GM19239 (cell line): ENCODE data around the gene EFR3B.
A peak's percentile ranks its signal among the peaks of the same experiment; 100 is the strongest.
"Not testable (repeated sequence)": the region's sequence is repeated elsewhere in the genome, so short reads cannot be mapped to it uniquely, and the experiment has no call there.

Experiments used
- DNase-seq: peaks from one replicate; pipeline ENCODE4 v3.0.0; 2011; ENCODE audit warnings: low spot score; ENCODE audit not compliant: insufficient read length
- FAIRE-seq: peaks from 2 replicates; lab custom pipeline; 2011; peaks lifted over from hg19 to GRCh38; lab: Jason Lieb, UNC

The EFR3B gene

DNA sequence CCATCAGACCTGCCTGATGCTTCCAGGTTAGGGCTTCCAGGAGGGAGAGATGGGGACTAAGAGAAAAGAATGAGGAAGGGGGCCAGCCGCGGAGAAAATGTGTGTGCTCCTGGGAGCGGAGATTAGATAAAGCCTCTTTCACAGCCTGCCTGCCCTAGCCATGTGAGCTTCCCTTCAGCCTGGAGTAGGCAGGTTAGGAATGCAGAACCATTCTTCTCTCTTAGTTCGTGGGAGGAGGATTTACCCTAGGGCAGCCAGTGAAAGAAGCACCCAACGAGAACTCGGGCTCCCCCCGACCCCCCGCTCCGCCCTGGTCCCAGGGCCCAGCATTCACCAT, 90.4 kb downstream of the EFR3B start:
- DNase-seq (no peak), FAIRE-seq (no peak)

- DNase-seq = no peak
- FAIRE-seq = no peak
Measured at GRCh38 chr2:25132693-25133092, 90.8 kb downstream of the EFR3B start.

GRCh38 chr2:25140535-25140934, 98.7 kb downstream of the EFR3B start:
- FAIRE-seq, DNase-seq: not testable (repeated sequence)

DNA sequence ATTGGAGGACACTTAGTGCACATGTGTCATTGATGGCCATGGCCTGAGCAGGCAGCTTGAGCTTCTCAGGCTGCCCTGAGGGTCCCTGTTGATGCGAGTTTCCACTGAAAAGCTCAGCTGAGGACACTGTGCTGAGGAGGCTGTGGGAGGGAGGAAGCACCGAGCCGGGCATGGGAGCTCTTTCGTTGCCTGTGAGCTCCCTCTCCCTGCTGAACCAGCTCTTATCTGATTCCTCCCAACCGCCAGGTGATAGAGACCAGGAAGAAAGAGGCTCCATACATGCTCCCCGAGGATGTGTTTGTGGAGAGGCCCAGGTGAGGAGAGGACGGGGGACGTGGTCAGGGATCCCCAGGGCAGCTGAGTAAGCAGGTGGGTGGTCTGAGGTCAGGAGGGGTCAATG, 99.2 kb downstream of the EFR3B start:
- FAIRE-seq (no peak), DNase-seq (no peak)

- no peak for FAIRE-seq
- DNase-seq = no peak
Measured at GRCh38 chr2:25145803-25146202, 103.9 kb downstream of the EFR3B start.

DNA sequence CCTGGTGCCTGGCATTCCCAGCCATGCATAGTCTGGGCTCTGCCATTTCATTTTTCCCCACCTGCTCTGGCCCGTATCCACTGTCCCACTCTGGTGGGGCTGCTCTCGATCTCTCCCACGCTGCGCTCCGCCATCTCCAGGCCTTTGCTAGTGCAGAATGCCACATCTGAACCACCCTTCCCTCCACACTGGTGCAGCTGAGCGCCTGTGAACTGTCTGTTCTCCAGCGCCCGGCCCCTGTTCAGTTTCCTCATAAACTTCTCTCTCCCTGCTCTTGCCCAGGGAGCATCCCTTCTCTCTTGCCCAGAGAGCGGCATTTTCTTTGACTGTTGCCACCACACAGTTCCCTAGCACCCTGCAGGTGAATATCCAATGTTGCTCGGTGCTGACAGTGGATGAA, 105.0 kb downstream of the EFR3B start:
- DNase-seq = no peak
- no peak for FAIRE-seq

DNA sequence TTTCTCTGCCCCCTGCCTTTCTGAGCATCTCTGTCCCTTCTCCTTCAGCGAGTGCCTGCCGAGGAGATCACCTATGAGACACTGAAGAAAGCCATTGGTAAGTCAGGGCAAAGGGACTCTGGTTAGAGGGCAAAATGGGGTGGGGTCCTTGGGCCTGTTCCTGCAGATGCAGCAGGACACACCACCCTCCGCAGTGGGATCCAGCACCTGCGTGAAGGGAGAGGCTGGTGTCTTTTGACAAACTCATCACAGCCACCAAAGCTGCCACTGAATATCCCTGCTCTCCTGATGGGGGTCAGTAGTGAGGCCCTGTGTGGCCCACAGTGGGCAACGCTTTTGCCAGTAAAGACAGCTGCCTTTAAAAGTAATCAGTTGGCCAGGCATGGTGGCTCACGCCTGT, 107.8 kb downstream of the EFR3B start:
- no peak for DNase-seq
- no peak for FAIRE-seq

- DNase-seq, FAIRE-seq: not testable (repeated sequence)
Measured at GRCh38 chr2:25150993-25151392, 109.1 kb downstream of the EFR3B start.

GRCh38 chr2:25151718-25152117, 109.8 kb downstream of the EFR3B start:
- DNase-seq = no peak
- FAIRE-seq = no peak

DNA sequence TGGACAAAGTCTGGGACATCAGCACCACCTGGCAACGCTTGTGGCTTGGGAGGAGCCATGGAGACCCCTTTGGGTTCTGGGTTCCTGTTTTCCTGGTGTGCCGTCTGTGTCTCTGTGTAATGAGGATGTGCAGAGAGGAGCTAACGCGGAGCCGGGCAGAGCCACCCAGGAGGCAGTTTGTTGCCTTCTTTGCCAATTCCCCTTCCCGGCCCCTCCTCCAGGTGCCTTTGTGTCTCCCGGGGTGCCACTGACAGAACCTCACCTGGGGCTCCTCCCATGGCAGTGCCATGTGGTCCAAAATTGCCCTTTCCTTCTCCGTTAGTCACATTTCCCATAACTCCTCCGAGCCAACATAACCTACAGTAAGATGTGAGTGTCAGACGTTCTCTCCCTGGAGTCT, 113.5 kb downstream of the EFR3B start:
- DNase-seq (no peak), FAIRE-seq (no peak)

GRCh38 chr2:25158096-25158852, 116.4 kb downstream of the EFR3B start:
- no peak for FAIRE-seq

GRCh38 chr2:25159949-25160348, 118.1 kb downstream of the EFR3B start:
- FAIRE-seq = no peak
- DNase-seq = no peak

More at GRCh38 chr2:25158096-25158852, 116.4 kb downstream of the EFR3B start:
- DNase-seq = no peak

- DNase-seq (no peak), FAIRE-seq (no peak)
Measured at GRCh38 chr2:25160376-25160775, 118.5 kb downstream of the EFR3B start.

DNA sequence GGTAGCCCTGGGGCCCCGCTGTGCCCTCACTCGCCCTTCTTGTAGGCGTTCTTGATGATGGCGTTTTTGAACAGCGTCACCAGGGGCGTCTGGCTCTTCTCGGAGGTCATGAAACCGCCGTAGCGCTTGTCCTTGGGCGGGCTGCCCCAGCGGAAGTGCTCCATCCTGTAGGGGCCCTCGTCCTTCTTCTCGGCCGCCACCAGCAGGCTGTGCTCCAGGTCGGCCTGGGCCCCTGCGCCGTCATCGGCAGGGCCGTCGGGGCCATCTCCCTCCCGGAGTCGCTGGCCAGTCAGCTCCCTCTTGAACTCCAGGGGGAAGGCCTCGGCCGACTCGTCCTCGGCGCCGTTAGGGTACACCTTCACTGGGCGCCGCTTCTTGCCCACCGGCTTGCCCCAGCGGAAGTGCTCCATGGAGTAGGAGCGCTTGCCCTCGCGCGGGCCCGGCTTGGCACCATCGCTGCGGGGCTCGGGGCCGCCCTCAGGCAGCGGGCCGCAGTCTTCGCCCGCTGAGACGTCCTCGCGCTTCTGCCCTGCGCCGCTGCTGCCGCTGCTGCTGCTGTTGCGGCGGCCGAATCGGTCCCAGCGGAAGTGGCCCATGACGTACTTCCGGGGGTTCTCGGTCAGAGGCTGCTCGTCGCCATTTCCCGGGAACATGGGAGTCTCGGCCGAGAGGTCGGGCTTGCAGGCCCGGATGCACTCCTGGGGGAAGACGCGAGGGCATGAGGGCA, 119.3 kb downstream of the EFR3B start:
- DNase-seq (no peak), FAIRE-seq (no peak)

DNA sequence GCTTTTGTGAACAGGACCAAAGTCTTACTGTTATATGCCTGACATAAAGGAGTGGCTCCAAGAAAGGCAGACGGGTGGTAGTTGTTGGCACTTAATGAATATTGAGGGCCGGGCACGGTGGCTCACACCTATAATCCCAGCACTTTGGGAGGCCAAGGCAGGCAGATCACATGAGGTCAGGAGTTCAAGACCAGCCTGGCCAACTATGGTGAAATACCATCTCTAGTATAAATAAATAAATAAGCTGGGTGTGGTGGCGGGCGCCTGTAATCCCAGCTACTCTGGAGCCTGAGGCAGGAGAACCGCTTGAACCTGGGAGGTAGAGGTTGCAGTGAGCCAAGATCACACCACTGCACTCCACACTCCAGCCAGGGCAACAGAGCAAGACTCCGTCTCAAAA, 120.2 kb downstream of the EFR3B start:
- not testable (repeated sequence) for DNase-seq, FAIRE-seq

- FAIRE-seq (no peak), DNase-seq (no peak)
Measured at GRCh38 chr2:25164561-25164960, 122.7 kb downstream of the EFR3B start.

GRCh38 chr2:25165992-25166875, 124.4 kb downstream of the EFR3B start:
- peak; percentile 94 for FAIRE-seq
- DNase-seq = peak; percentile 70

DNA sequence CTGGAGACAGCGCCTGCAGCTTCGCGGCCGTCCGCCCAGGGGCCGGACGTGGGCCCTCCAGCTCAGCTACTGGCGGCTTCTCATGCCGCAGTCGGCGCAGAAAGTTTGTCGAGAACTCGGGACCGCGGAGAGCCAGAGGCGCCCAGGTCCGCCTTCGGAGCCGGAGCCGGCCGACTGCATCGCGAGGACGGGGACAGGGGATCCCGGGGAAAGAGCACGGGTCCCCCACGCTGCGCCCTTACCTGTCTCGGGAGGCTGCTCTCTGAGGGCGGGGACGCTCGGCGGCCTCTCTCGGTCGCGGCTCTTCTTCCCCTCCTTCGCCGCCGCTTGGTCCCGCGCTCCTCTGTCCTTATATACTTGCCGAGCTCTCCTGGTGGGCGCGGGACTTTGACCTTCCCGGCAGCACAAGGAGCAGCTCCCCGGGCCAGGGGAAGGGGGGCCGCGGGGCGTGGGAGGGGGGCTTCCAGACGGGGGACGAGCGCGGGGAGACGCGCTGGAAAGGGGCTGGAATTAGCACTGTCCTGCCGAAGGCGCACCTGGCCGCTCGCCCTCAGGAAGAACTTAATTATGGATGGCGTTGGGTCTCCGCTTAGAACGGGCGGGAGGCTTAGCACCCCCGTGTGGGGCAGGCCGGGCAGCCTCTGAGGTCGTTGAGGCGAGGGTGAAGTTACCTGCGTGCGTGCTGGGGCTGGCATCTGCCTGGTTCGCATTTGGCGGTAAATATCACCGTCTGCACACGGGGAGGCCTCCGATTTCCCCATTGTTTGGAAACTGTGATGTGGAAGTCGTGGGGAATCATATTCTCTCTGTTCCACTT, 126.6 kb downstream of the EFR3B start, which contains the start of gene POMC:
TSS of gene POMC (minus strand) at position 325 of the 817 bp plus-strand sequence. CDS start 3,808 bp downstream, outside the sequence.
- DNase-seq (peak; percentile 44), FAIRE-seq (peak; percentile 23)

DNA sequence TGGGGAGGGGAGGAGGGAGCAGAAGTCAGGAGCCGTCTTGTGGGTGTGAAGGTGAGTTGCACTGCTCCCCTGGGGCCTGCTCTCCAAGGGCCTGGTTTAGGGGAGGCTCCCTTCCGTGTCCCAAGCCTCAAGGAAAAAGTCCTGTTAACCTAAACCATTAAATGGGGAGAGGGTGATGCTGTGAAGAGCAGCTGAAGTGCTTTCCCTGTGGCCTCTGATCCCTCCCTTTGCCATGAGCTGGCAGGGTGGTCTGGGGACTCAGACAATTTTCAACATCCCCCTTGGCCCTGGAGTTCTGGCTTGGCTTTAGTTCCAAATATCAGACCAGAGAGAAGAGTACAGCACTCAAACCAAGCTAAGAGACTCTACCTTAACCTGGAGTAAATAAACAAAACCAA, 127.2 kb downstream of the EFR3B start:
- DNase-seq (no peak), FAIRE-seq (peak; percentile 56)

- FAIRE-seq (no peak), DNase-seq (no peak)
Measured at GRCh38 chr2:25170888-25171287, 129.0 kb downstream of the EFR3B start.
